Peyer's patch (tissue), 4 donors: ENCODE results near the gene ZNF764.

Experiments used
- POLR2A ChIP-seq, 2 donors: fragments of 450-650 bp; IDR thresholded peaks; one replicate each; pipeline ENCODE4 v1.5.1; 2017; ENCODE audit warnings: antibody characterized with exemption in 2 of 2, mild to moderate bottlenecking in 2 of 2, moderate library complexity in 2 of 2
- TF ChIP-seq, protein P1 (sequence below), 6 experiments: fragments of 450-650 bp in 4 of 6; fragments of 200-600 bp in 2 of 6; sonication (generic) in 1 of 6; IDR thresholded peaks; one replicate each; pipeline ENCODE4 v1.5.1; 2017 to 2019; ENCODE audit warnings: antibody characterized with exemption in 6 of 6, mild to moderate bottlenecking in 3 of 6, moderate library complexity in 1 of 6

- TF ChIP-seq, protein P1, sequence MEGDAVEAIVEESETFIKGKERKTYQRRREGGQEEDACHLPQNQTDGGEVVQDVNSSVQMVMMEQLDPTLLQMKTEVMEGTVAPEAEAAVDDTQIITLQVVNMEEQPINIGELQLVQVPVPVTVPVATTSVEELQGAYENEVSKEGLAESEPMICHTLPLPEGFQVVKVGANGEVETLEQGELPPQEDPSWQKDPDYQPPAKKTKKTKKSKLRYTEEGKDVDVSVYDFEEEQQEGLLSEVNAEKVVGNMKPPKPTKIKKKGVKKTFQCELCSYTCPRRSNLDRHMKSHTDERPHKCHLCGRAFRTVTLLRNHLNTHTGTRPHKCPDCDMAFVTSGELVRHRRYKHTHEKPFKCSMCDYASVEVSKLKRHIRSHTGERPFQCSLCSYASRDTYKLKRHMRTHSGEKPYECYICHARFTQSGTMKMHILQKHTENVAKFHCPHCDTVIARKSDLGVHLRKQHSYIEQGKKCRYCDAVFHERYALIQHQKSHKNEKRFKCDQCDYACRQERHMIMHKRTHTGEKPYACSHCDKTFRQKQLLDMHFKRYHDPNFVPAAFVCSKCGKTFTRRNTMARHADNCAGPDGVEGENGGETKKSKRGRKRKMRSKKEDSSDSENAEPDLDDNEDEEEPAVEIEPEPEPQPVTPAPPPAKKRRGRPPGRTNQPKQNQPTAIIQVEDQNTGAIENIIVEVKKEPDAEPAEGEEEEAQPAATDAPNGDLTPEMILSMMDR (IDR thresholded peaks at IDR 0.05): no peak
- no peak for TF ChIP-seq POLR2A (IDR thresholded peaks at IDR 0.05)
Observed at GRCh38 chr16:30552956-30553355, 5.2 kb downstream of the ZNF764 start.
